Heart left ventricle (tissue), 13 donors: ENCODE results near the gene TXK.

Experiments used
- POLR2A ChIP-seq, 2 donors: fragments of 450-650 bp; IDR thresholded peaks; one replicate each; pipeline ENCODE4 v1.6.1; 2017; ENCODE audit warnings: antibody characterized with exemption in 2 of 2, mild to moderate bottlenecking in 2 of 2, moderate library complexity in 2 of 2
- TF ChIP-seq, protein P1 (sequence below), 12 donors: fragments of 200-600 bp; sonication (generic) in 4 of 12; IDR thresholded peaks; one replicate each; pipeline versions ENCODE4 v1.5.0 to v1.8.0; 2018 to 2022; ENCODE audit warnings: antibody characterized with exemption in 12 of 12, mild to moderate bottlenecking in 5 of 12
- donor health status: ischemic (EF 13 %, LVEDD 7.1; RV severe dilation, severe dysfunction).
- donor health status: DM: no; HTN: yes; CAD: no.
- donor health status: DM: no; HTN: no; CAD: no.
- donor health status: ischemic (EF 25% LVEDD 6.9; RV normal size, moderate dysfunction).
- donor health status: ischemic (EF 25% LVEDD 5.7; RV mildly dilated, moderate dysfunction).
- donor health status: ischemic (EF 35%, LVEDD 5.7; RV mildly dilated, moderate dysfunction).
- donor health status: nonischemic (EF 11% LVEDD 7.7; RV severe dilation, severe dysfunction).
- donor health status: DM: yes; HTN: yes; CAD: no.
- donor health status: PGD.
- donor health status: ischemic (EF 29% LVEDD 5.4; RV normal size, mild dysfunction).
- donor health status: nonischemic (EF 23%, LVEDD 6.1; RV moderate dilation, normal function).

DNA sequence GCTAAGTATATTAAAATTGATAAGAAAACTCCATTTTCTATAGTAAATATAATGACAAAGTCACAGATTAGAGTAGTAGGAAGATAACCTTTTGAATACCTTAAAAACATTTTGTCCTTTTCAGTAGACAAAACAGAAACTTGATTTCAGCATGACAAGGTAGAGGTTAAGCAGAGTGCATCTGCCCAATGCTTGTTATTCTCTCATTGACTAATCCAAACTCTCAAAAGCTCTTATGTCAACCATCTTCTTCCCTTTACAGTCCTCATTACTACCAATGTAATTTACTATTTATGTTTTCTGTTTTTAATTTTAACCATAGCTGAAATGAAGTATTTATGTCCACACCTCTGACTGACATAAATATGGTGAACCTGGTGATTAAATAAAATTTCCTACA is 106.4 kb downstream of the TXK start:
- TF ChIP-seq, protein P1, sequence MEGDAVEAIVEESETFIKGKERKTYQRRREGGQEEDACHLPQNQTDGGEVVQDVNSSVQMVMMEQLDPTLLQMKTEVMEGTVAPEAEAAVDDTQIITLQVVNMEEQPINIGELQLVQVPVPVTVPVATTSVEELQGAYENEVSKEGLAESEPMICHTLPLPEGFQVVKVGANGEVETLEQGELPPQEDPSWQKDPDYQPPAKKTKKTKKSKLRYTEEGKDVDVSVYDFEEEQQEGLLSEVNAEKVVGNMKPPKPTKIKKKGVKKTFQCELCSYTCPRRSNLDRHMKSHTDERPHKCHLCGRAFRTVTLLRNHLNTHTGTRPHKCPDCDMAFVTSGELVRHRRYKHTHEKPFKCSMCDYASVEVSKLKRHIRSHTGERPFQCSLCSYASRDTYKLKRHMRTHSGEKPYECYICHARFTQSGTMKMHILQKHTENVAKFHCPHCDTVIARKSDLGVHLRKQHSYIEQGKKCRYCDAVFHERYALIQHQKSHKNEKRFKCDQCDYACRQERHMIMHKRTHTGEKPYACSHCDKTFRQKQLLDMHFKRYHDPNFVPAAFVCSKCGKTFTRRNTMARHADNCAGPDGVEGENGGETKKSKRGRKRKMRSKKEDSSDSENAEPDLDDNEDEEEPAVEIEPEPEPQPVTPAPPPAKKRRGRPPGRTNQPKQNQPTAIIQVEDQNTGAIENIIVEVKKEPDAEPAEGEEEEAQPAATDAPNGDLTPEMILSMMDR (IDR thresholded peaks at IDR 0.05), result no peak
- TF ChIP-seq POLR2A (IDR thresholded peaks at IDR 0.05), result no peak
